OCI-LY1 (cell line): ENCODE results near the gene DHX38.

ENCODE experiments used
- CTCF ChIP-seq: fragments of 200-600 bp; sonication (generic), shearing (Covaris generic); IDR thresholded peaks from 2 replicates; pipeline ENCODE4 v1.5.1; 2017; ENCODE audit warnings: mild to moderate bottlenecking, antibody characterized with exemption, low read length, moderate library complexity, mixed read lengths
- EZH2 ChIP-seq: fragments of 200-600 bp; sonication (generic), shearing (Covaris generic); IDR thresholded peaks from 2 replicates; pipeline ENCODE4 v1.8.0; 2017; ENCODE audit warnings: borderline replicate concordance, mixed run types, mild to moderate bottlenecking, antibody characterized with exemption, low read length, moderate library complexity, mixed read lengths

- TF ChIP-seq CTCF (no peak), EZH2 (no peak)
These were observed 32.8 kb downstream of the DHX38 start for GRCh38 chr16:72126429-72126765.
